ENCODE measurements around the gene DSG2.
A peak's percentile ranks its signal among the peaks of the same experiment; 100 is the strongest.
"Not testable (repeated sequence)": the region's sequence is repeated elsewhere in the genome, so short reads cannot be mapped to it uniquely, and the experiment has no call there.

DSG2 gene

GRCh38 chr18:31503011-31503410, 5.0 kb downstream of the DSG2 start:
- FAIRE-seq, result no peak

DNA sequence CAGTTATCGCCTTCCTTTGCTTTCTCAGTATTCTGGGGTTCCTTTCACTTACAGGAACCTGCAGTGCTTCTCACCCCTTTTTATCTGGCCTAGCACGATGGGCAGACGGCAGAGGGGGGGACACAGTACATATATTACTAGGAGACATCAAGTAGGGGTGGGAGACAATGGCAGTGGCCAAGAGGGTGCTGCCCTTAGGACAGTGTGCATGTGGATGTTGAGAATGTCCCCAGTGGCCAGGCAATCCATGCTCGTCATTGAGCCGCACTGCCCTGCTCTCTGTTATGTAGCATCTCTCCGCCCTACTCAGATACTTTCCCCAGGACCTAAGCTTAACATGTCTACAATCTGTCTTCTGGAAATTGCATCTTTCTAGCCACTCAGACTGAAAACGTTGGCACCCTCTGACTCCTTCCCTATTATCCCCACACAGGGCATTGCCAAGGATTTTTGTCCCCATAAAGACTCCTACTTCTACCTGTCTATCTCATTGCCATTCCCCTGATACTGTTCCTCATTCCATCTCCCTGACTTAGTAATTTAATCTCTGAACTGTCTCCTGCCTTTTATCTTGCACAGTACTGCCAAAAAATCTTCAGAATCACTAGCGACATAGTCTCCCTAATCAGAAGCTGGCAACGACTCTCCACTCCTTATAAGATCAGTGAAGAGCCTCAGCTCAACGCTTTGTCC, 6.6 kb downstream of the DSG2 start:
- FAIRE-seq, result no peak

DNA sequence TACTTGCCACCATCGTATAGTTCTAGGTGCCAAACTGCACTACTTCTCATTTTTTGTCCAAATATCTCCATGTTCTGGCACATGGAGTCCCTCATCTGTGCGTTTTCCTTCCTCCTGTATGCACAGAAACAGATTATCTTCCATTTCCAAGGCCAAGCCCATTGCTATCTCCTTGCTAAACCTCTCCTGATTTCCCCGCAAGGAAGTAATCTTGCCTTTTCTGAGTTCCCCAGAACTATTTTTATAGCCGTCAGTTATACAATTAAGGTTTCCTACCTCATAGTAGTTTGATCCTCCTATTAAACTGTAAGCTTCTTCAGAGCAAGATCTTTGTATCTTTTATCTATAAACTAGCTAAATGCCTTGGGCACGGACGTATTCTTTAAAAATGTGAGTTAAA, 7.2 kb downstream of the DSG2 start:
- no peak for FAIRE-seq

- no peak for FAIRE-seq
Observed at GRCh38 chr18:31506024-31506742, 8.2 kb downstream of the DSG2 start.

DNA sequence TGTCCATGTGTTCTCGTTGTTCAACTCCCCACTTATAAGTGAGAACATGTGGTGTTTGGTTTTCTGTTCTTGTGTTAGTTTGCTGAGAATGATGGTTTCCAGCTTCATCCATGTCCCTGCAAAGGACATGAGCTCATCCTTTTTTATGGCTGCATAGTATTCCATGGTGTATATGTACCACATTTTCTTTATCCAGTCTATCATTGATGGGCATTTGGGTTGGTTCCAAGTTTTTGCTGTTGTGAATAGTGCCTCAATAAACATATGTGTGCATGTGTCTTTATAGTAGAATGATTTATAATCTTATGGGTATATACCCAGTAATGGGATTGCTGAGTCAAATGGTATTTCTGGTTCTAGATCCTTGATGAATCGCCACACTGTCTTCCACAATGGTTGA, 9.1 kb downstream of the DSG2 start:
- not testable (repeated sequence) for FAIRE-seq

GRCh38 chr18:31508781-31509180, 10.8 kb downstream of the DSG2 start:
- no peak for FAIRE-seq

GRCh38 chr18:31509571-31509970, 11.6 kb downstream of the DSG2 start:
- no peak for FAIRE-seq

GRCh38 chr18:31510319-31510718, 12.3 kb downstream of the DSG2 start:
- FAIRE-seq, result no peak

DNA sequence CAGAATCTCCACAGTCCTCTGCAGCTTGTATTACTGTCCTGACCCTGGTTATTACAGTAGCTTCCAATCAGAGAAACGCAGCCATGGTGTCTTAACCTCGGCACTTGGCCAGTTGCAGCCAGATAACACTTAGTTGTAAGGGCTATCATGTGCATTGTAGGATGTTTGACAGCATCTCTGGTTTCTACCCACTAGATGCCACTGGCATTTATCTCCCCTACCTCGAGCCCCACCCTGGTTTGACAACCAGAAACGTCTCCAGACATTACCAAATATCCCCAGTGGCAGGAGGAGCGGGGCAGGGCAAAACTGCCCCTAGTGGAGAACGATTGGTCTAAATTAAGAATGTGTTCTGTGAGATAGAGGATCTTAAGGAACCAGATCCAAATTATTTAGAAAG, 13.1 kb downstream of the DSG2 start:
- FAIRE-seq, result no peak

DNA sequence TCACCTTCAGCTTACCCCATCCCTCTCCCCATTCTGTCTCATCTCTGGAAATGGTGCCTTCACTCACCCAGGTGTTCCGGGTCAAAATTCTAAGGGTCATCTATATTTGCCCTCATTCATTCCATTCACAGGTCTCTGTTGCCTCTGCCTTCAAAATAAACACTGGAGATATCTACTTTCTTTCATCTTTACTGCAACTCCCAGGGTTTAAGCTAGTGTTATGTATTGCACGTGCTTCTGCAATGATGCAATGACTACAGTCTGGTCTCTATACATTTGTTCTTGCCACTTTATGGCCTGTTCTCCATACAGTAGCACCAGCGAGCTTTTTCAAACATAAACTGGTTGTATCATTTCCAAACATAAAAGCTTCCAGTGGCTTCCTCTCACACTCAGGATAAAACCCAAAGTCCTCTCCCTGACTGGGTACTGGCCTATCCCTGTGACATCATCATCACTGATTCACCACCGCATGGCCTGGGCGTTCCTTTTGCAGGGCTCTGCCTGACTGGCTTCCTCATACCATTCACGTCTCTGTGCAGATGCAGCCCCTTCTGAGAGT, 14.3 kb downstream of the DSG2 start:
- FAIRE-seq, result no peak

GRCh38 chr18:31513189-31513935, 15.4 kb downstream of the DSG2 start:
- no peak for FAIRE-seq

DNA sequence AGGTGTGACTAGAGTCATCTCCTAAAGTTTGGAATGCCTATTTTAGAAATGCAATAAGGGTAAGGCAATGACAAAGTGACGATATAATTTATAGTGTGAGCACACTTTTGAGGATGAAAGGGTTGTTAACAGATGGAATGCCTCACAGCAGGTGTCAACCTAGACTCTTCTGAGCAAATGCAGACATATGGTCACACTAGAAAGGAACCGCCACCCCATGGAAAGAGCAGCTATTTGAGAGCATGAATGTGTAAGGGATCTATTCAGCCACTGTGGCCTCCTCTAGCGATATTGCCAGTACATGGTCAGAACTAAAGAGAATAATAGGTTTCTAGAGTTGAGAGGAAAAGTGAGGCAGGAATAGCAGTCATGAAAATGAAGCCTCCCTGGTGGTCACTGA, 18.5 kb downstream of the DSG2 start:
- no peak for FAIRE-seq

- no peak for FAIRE-seq
Observed at GRCh38 chr18:31526374-31526773, 28.4 kb downstream of the DSG2 start.

DNA sequence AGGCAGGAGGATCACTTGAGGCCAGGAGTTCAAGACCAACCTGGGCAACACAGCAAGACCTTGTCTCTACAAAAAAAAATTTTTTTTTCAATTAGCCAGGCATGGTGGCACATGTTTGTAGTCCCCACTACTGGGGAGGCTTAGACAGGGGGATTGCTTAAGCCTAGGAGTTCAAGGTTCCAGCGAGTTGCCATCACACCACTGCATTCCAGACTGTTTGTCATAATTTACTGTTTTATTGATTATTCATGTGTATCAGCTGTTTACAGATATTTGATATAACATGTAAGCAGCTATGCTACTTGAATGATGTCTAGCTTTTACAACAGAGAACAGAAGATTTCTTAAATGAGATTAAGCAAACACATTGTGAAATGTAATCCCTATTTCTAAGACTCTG, 35.3 kb downstream of the DSG2 start:
- no peak for FAIRE-seq

DNA sequence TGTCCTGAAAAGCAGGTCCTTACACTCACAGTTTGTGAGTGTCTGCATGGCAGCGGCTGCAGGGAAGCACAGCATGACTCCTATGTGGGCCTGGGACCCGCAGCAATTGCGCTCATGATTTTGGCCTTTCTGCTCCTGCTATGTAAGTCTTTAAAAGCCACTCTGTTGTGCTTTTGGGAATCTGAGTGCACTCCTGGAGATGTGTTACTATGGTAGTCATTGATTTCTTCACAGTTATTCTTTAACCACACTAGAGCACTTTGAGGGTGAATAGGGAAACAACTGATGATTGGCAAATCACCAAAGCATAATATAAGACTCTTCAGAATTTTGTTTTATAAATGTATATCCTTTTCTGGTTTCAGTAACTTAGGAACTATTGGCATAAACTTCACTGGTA, 40.9 kb downstream of the DSG2 start:
- no peak for FAIRE-seq

GRCh38 chr18:31546476-31546875, 48.5 kb downstream of the DSG2 start:
- FAIRE-seq, result no peak

DNA sequence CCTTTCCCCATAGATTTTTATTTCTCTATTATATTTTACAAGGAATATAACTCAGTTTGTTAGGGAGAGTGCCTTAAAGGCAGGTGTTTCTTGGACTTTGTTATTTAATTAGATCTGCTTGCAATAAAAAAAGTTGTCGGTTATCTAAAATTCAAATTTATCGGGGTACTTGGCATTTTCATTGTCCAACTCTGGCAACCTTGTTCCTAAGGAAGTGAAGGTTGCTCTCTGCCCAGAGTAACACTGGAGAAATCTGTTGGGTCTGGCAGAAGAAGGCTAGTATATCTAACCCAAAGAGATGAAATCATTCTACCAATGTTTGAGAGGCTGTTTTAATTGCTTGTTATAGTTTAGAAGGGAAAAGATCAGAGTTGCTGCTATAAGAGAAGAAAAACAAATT, 50.9 kb downstream of the DSG2 start:
- no peak for FAIRE-seq

- no peak for FAIRE-seq
Observed at GRCh38 chr18:31549416-31549815, 51.4 kb downstream of the DSG2 start.

GRCh38 chr18:31551883-31552282, 53.9 kb downstream of the DSG2 start:
- FAIRE-seq, result no peak

DNA sequence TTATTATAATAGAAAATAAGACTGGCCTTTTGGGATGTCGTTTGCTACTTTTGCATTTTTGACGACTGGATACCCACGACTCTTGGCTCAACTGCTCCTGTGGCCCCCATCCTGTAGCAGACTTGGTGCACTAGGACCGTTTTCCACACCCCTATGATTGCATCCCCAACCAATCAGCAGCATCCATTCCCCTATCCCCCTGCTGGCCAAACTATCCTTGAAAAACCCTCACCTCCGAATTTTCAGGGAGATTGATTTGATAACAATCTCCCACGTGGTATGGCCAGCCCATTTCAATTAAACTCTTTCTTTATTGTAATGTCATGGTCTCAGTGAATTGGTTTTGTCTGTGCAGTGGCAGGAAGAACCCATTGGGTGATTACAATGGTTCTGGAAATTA, 55.8 kb downstream of the DSG2 start:
- FAIRE-seq, result no peak

GRCh38 chr18:31554776-31555175, 56.8 kb downstream of the DSG2 start:
- no peak for FAIRE-seq

GRCh38 chr18:31555971-31556747, 58.2 kb downstream of the DSG2 start:
- peak; percentile 90 for FAIRE-seq

DNA sequence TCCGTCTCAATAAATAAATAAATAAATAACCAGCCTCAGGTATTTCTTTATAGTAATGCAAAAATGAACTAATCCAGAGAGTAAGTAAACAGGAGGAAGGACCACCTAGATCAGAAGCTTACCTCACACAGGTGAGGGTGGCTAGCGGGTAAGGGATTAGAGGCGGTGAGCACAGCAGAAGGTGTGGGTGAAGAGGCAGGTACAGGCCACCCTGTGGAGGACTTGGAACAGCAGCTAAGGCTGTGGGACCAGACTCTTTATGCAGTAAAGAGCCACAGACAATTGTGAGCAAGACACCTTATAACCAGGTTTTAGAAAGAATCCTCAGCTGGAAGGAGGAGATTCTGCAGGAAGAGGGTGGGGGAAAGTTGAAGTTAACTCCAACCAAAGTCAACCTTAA, 59.5 kb downstream of the DSG2 start:
- no peak for FAIRE-seq
